Caco-2 (cell line): Measurements from ENCODE around the gene NEMP1. TPM values are rescaled to one million over a fixed set of nuclear protein-coding genes. Genes with fewer than 3 reads are reported as not detected.

ENCODE experiments used
- BruUV-seq: library from RNA; stranded (reverse); fragments of 400-500 nt; replicated peaks from 2 replicates; lab custom pipeline; 2021; lab: Mats Ljungman, UMichigan
- CTCF ChIA-PET: fragments of 300-600 bp; sonication (Branson Sonifier 250); formaldehyde crosslinking; loops from one replicate; lab custom pipeline; 2022; ENCODE audit warnings: antibody characterized with exemption; lab: Charles Lee
- POLR2A ChIA-PET: fragments of 300-600 bp; sonication (Branson Sonifier 250); formaldehyde crosslinking; loops from one replicate; lab custom pipeline; 2022; ENCODE audit warnings: antibody characterized with exemption; lab: Charles Lee
- DNase-seq, 2 experiments: peaks; one replicate each; pipeline versions ENCODE4 v3.0.0 to v3.0.0-alpha.2; 2020 to 2022
- H3K27me3 ChIP-seq: replicated peaks from 2 replicates; pipeline ENCODE4 v1.6.0; 2011; ENCODE audit warnings: low read length; ENCODE audit not compliant: control insufficient read depth, insufficient read depth
- H3K36me3 ChIP-seq: 2 replicates; pipeline ENCODE4 v1.5.1; 2011; ENCODE audit warnings: low read length; ENCODE audit not compliant: control insufficient read depth, insufficient read depth
- H3K4me1 ChIP-seq: fragments of 250-450 bp; sonication (Bioruptor Pico); 2 replicates; pipeline ENCODE4 v1.5.1; 2020; ENCODE audit warnings: mild to moderate bottlenecking
- H3K4me3 ChIP-seq: 2 replicates; pipeline ENCODE4 v1.5.1; 2011; ENCODE audit warnings: low read depth, mild to moderate bottlenecking, control low read depth, low read length
- H3K9me3 ChIP-seq: fragments of 250-450 bp; sonication (Bioruptor Pico); 2 replicates; pipeline ENCODE4 v1.5.1; 2020; ENCODE audit warnings: mild to moderate bottlenecking, moderate library complexity
- H3K27ac Mint-ChIP-seq: one replicate; pipeline ENCODE4 v1.8.0; 2022; ENCODE audit warnings: mixed read lengths; ENCODE audit not compliant: unreplicated experiment
- H3K27me3 Mint-ChIP-seq: one replicate; pipeline ENCODE4 v1.8.0; 2022; ENCODE audit warnings: mixed read lengths; ENCODE audit not compliant: insufficient read depth, unreplicated experiment
- H3K36me3 Mint-ChIP-seq: one replicate; pipeline ENCODE4 v1.8.0; 2022; ENCODE audit warnings: mild to moderate bottlenecking, mixed read lengths; ENCODE audit not compliant: insufficient read depth, unreplicated experiment
- H3K4me1 Mint-ChIP-seq: one replicate; pipeline ENCODE4 v1.8.0; 2022; ENCODE audit warnings: low read depth, mixed read lengths; ENCODE audit not compliant: unreplicated experiment
- H3K4me3 Mint-ChIP-seq: one replicate; pipeline ENCODE4 v1.8.0; 2022; ENCODE audit warnings: mild to moderate bottlenecking, moderate library complexity, mixed read lengths; ENCODE audit not compliant: unreplicated experiment
- H3K9me3 Mint-ChIP-seq: one replicate; pipeline ENCODE4 v1.8.0; 2022; ENCODE audit warnings: mixed read lengths; ENCODE audit not compliant: unreplicated experiment
- intact Hi-C: fragments of 100-400 bp; cut with micrococcal nuclease; formaldehyde crosslinking; loops from one replicate; pipeline ENCODE4 v1.10.0; 2022; ENCODE audit not compliant: unreplicated experiment
- total RNA-seq: library from RNA; stranded (reverse); gene quantifications from 2 replicates; pipeline ENCODE4 v1.2.3, GENCODE V29; 2022
- TF ChIP-seq, protein P1 (sequence below), 2 experiments: fragments of 200-600 bp in 1 of 2; IDR thresholded peaks; 1 replicate in 1 of 2; 2 replicates in 1 of 2; pipeline versions ENCODE4 v1.5.1 to v1.8.0; 2011 to 2022; ENCODE audit warnings: antibody characterized with exemption in 1 of 2, control low read depth in 1 of 2, inconsistent platforms in 1 of 2, low read depth in 1 of 2, low read length in 1 of 2, mild to moderate bottlenecking in 1 of 2, moderate library complexity in 1 of 2; ENCODE audit not compliant: insufficient read depth in 1 of 2, severe bottlenecking in 1 of 2, unreplicated experiment in 1 of 2

Gene NEMP1
- total RNA-seq, 1 experiment from 2014 or later = 40.1 TPM

GRCh38 chr12:57069523-57069922, 9.1 kb downstream of the NEMP1 start:
- TF ChIP-seq, protein P1, sequence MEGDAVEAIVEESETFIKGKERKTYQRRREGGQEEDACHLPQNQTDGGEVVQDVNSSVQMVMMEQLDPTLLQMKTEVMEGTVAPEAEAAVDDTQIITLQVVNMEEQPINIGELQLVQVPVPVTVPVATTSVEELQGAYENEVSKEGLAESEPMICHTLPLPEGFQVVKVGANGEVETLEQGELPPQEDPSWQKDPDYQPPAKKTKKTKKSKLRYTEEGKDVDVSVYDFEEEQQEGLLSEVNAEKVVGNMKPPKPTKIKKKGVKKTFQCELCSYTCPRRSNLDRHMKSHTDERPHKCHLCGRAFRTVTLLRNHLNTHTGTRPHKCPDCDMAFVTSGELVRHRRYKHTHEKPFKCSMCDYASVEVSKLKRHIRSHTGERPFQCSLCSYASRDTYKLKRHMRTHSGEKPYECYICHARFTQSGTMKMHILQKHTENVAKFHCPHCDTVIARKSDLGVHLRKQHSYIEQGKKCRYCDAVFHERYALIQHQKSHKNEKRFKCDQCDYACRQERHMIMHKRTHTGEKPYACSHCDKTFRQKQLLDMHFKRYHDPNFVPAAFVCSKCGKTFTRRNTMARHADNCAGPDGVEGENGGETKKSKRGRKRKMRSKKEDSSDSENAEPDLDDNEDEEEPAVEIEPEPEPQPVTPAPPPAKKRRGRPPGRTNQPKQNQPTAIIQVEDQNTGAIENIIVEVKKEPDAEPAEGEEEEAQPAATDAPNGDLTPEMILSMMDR (IDR thresholded peaks at IDR 0.05; ENCODE audit: insufficient read depth in 1 of 2, low read depth in 1 of 2, low read length in 1 of 2, severe bottlenecking in 1 of 2, unreplicated experiment in 1 of 2) = peak; percentile 81 to 86
- Mint-ChIP-seq H3K36me3 (peaks cover 69% of the 10 kb centered on the region), H3K9me3 (no peaks in the 10 kb centered on the region), H3K4me3 (no peak overlapping the region), H3K27ac (peak overlapping the region; percentile 5), H3K27me3 (no peaks in the 10 kb centered on the region), H3K4me1 (no peaks in the 10 kb centered on the region)
- CTCF ChIA-PET = interaction anchor here (0.6 to 4.6 kb wide), 23 partner anchors 9 to 170 kb away, joined by 3 to 195 read pairs (median 6); partner anchors contain the start of genes LRP1, LRP1-AS, NAB2 and NEMP1
- Histone ChIP-seq H3K4me3 (no peak overlapping the region), H3K36me3 (no peaks in the 10 kb centered on the region; the same call in 1 of the 2 replicates), H3K27me3 (no peaks in the 10 kb centered on the region), H3K4me1 (no peaks in the 10 kb centered on the region), H3K9me3 (no peaks in the 10 kb centered on the region)
- peak; percentile 66 for DNase-seq
- no TSS peak for BruUV-seq
- intact Hi-C loops = loop anchor here (1.0 to 2.0 kb wide), 3 partner anchors 24 to 113 kb away; no protein-coding TSS in a partner anchor
- POLR2A ChIA-PET = interaction anchor here (1.0 to 1.5 kb wide), 3 partner anchors 9 to 42 kb away, joined by 8 to 24 read pairs (median 11); partner anchors contain the start of genes NAB2, NEMP1 and STAT6

DNA sequence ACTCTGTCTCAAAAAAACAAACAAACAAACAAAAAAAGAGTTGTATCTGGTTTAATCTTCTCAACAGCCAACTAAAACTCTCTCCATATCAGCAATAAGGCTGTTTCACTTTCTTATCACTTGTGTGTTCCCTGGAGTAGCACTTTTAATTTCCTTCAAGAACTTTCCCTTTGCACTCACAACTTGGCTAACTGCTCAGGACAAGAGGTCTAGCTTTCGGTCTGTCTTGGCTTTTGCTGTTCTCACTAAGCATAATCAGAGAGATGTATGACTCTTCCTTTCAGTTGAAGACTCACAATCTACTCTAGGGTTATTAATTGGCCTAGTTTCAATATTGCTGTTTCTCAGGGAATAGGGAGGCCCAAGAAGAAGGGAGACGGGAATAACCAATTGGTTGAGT, 12.3 kb downstream of the NEMP1 start:
- Mint-ChIP-seq H3K27me3 (no peaks in the 10 kb centered on the region), H3K9me3 (no peaks in the 10 kb centered on the region), H3K27ac (no peak overlapping the region), H3K4me1 (no peaks in the 10 kb centered on the region), H3K36me3 (peaks cover 67% of the 10 kb centered on the region), H3K4me3 (no peak overlapping the region)
- no peaks in the 10 kb centered on the region for H3K9me3 ChIP-seq
- POLR2A ChIA-PET = no interaction called here
- no peaks in the 10 kb centered on the region; the same call in 1 of the 2 replicates for H3K36me3 ChIP-seq
- no peak overlapping the region for H3K4me3 ChIP-seq
- no peaks in the 10 kb centered on the region for H3K4me1 ChIP-seq
- intact Hi-C loops = no loop called here
- H3K27me3 ChIP-seq = no peaks in the 10 kb centered on the region
- TF ChIP-seq, protein P1 (IDR thresholded peaks at IDR 0.05; ENCODE audit: insufficient read depth in 1 of 2, low read depth in 1 of 2, low read length in 1 of 2, severe bottlenecking in 1 of 2, unreplicated experiment in 1 of 2) = no peak
- CTCF ChIA-PET = interaction anchor here (1.7 kb wide), 1 partner anchor 46 kb away, joined by 5 read pairs; no protein-coding TSS in a partner anchor
- no peak for DNase-seq
- no TSS peak for BruUV-seq

GRCh38 chr12:57063991-57064685, 14.5 kb downstream of the NEMP1 start:
- H3K4me1 ChIP-seq = no peaks in the 10 kb centered on the region
- Mint-ChIP-seq H3K9me3 (no peaks in the 10 kb centered on the region), H3K27ac (no peak overlapping the region), H3K4me1 (no peaks in the 10 kb centered on the region), H3K27me3 (no peaks in the 10 kb centered on the region), H3K4me3 (no peak overlapping the region), H3K36me3 (peaks cover 59% of the 10 kb centered on the region)
- H3K36me3 ChIP-seq = no peaks in the 10 kb centered on the region; the same call in 1 of the 2 replicates
- BruUV-seq = no TSS peak
- H3K4me3 ChIP-seq = no peak overlapping the region
- TF ChIP-seq, protein P1 (IDR thresholded peaks at IDR 0.05; ENCODE audit: insufficient read depth in 1 of 2, low read depth in 1 of 2, low read length in 1 of 2, severe bottlenecking in 1 of 2, unreplicated experiment in 1 of 2) = no peak
- POLR2A ChIA-PET = no interaction called here
- intact Hi-C loops = no loop called here
- CTCF ChIA-PET = no interaction called here
- no peaks in the 10 kb centered on the region for H3K9me3 ChIP-seq
- DNase-seq = no peak
- no peaks in the 10 kb centered on the region for H3K27me3 ChIP-seq
